ENCODE data around the gene MED12L. TPM values are rescaled to one million over a fixed set of nuclear protein-coding genes. Genes with fewer than 3 reads are reported as not detected.

MED12L gene
- total RNA-seq, 1 donor from 2014 or later, result 1.3 TPM

- DNase-seq (ENCODE audit: low read depth), result no peak
- Histone ChIP-seq H3K4me3 (ENCODE audit: low read depth, low read length) (no peak overlapping the region), H3K27me3 (ENCODE audit: control insufficient read depth, insufficient read depth, low read length) (no peaks in the 10 kb centered on the region), H3K36me3 (ENCODE audit: control insufficient read depth, insufficient read depth, low read length) (no peaks in the 10 kb centered on the region)
- TF ChIP-seq CTCF (IDR thresholded peaks at IDR 0.05; ENCODE audit: insufficient read depth, low read length, poor library complexity, severe bottlenecking), result no peak
These were observed 139.8 kb downstream of the MED12L start for GRCh38 chr3:151225040-151225975.

GRCh38 chr3:151226088-151226563, 140.7 kb downstream of the MED12L start:
- H3K36me3 ChIP-seq (ENCODE audit: control insufficient read depth, insufficient read depth, low read length), result no peaks in the 10 kb centered on the region
- peak; percentile 61 for DNase-seq (ENCODE audit: low read depth)
- no peak for TF ChIP-seq CTCF (IDR thresholded peaks at IDR 0.05; ENCODE audit: insufficient read depth, low read length, poor library complexity, severe bottlenecking)
- no peaks in the 10 kb centered on the region for H3K27me3 ChIP-seq (ENCODE audit: control insufficient read depth, insufficient read depth, low read length)
- H3K4me3 ChIP-seq (ENCODE audit: low read depth, low read length), result no peak overlapping the region

- H3K36me3 ChIP-seq (ENCODE audit: control insufficient read depth, insufficient read depth, low read length), result no peaks in the 10 kb centered on the region
- H3K4me3 ChIP-seq (ENCODE audit: low read depth, low read length), result no peak overlapping the region
- no peak for TF ChIP-seq CTCF (IDR thresholded peaks at IDR 0.05; ENCODE audit: insufficient read depth, low read length, poor library complexity, severe bottlenecking)
- H3K27me3 ChIP-seq (ENCODE audit: control insufficient read depth, insufficient read depth, low read length), result no peaks in the 10 kb centered on the region
- DNase-seq (ENCODE audit: low read depth), result no peak
These were observed 141.4 kb downstream of the MED12L start for GRCh38 chr3:151226825-151227224.

- TF ChIP-seq CTCF (IDR thresholded peaks at IDR 0.05; ENCODE audit: insufficient read depth, low read length, poor library complexity, severe bottlenecking), result no peak
- DNase-seq (ENCODE audit: low read depth), result no peak
These were observed 141.9 kb downstream of the MED12L start for GRCh38 chr3:151227266-151227806.

GRCh38 chr3:151227807-151228665, 142.6 kb downstream of the MED12L start:
- peak; percentile 84 for TF ChIP-seq CTCF (IDR thresholded peaks at IDR 0.05; ENCODE audit: insufficient read depth, low read length, poor library complexity, severe bottlenecking)

More at GRCh38 chr3:151227266-151227806, 141.9 kb downstream of the MED12L start:
- Histone ChIP-seq H3K27me3 (ENCODE audit: control insufficient read depth, insufficient read depth, low read length) (no peaks in the 10 kb centered on the region), H3K36me3 (ENCODE audit: control insufficient read depth, insufficient read depth, low read length) (no peaks in the 10 kb centered on the region), H3K4me3 (ENCODE audit: low read depth, low read length) (no peak overlapping the region)

More at GRCh38 chr3:151227807-151228665, 142.6 kb downstream of the MED12L start:
- no peak overlapping the region for H3K4me3 ChIP-seq (ENCODE audit: low read depth, low read length)
- DNase-seq (ENCODE audit: low read depth), result peak; percentile 42
- no peaks in the 10 kb centered on the region for H3K36me3 ChIP-seq (ENCODE audit: control insufficient read depth, insufficient read depth, low read length)
- no peaks in the 10 kb centered on the region for H3K27me3 ChIP-seq (ENCODE audit: control insufficient read depth, insufficient read depth, low read length)

Measured in kidney epithelial cell (primary cell).